CMK (cell line): ENCODE measurements around the gene SH3TC1.

Experiments
- DNase-seq: peaks from one replicate; pipeline ENCODE4 v3.0.0-alpha.2; 2010; ENCODE audit warnings: low read depth

SH3TC1 gene

GRCh38 chr4:8277356-8278008 lies 78.4 kb downstream of the SH3TC1 start:
- no peak for DNase-seq

- no peak for DNase-seq
These were observed 78.9 kb downstream of the SH3TC1 start for GRCh38 chr4:8278009-8278395.

- DNase-seq: no peak
These were observed 79.6 kb downstream of the SH3TC1 start for GRCh38 chr4:8278421-8279287.

GRCh38 chr4:8279321-8280157 lies 80.4 kb downstream of the SH3TC1 start:
- no peak for DNase-seq

- no peak for DNase-seq
These were observed 81.2 kb downstream of the SH3TC1 start for GRCh38 chr4:8280158-8280875.

- DNase-seq: no peak
These were observed 81.9 kb downstream of the SH3TC1 start for GRCh38 chr4:8280876-8281440.

GRCh38 chr4:8281519-8282133 lies 82.5 kb downstream of the SH3TC1 start:
- DNase-seq: no peak

- no peak for DNase-seq
These were observed 83.1 kb downstream of the SH3TC1 start for GRCh38 chr4:8282134-8282641.

GRCh38 chr4:8282742-8283141 lies 83.7 kb downstream of the SH3TC1 start:
- no peak for DNase-seq

- DNase-seq: no peak
These were observed 84.1 kb downstream of the SH3TC1 start for GRCh38 chr4:8283161-8283560.

- DNase-seq: no peak
These were observed 84.6 kb downstream of the SH3TC1 start for GRCh38 chr4:8283631-8284121.

GRCh38 chr4:8284391-8284790 lies 85.3 kb downstream of the SH3TC1 start:
- DNase-seq: no peak

- no peak for DNase-seq
These were observed 86.3 kb downstream of the SH3TC1 start for GRCh38 chr4:8285143-8285975.

- DNase-seq: no peak
These were observed 87.1 kb downstream of the SH3TC1 start for GRCh38 chr4:8285976-8286718.

- no peak for DNase-seq
These were observed 87.7 kb downstream of the SH3TC1 start for GRCh38 chr4:8286719-8287342.

- no peak for DNase-seq
These were observed 88.5 kb downstream of the SH3TC1 start for GRCh38 chr4:8287343-8288280.

GRCh38 chr4:8289151-8289750 lies 90.2 kb downstream of the SH3TC1 start:
- DNase-seq: no peak
